ENCODE data around the gene DDX47. TPM values are rescaled to one million over a fixed set of nuclear protein-coding genes. Genes with fewer than 3 reads are reported as not detected.
A peak's percentile ranks its signal among the peaks of the same experiment; 100 is the strongest.

DDX47 gene
- total RNA-seq, 1 donor from 2014 or later: 42.0 TPM

DNA sequence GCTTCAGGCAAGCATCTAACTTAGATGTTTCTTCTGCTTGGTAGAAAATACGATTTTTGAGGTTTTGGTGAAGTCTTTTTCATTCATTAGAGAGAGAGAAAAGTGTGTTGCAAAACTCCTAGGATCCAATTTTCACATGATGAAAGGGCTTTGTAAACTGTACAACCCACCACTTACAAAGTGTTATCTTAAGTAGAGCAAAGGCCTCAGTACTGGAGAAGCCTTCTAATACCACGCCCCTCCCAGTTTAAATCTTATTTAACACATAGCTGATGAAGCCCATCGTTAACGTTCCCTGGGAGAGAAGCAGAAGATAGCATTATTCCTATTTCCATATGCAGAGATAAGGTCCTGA, 26.8 kb upstream of the DDX47 start:
- intact Hi-C loops (cut with DNase I): no loop called here
- TF ChIP-seq POLR2AphosphoS5 (IDR thresholded peaks at IDR 0.05; ENCODE audit: insufficient read depth in 1 of 2, low read depth in 1 of 2) (no peak), POLR2A (IDR thresholded peaks at IDR 0.05) (no peak), CTCF (IDR thresholded peaks at IDR 0.05) (no peak)
- peak overlapping the region; percentile 97 for H3K27ac ChIP-seq

GRCh38 chr12:12786706-12787601, 26.2 kb upstream of the DDX47 start:
- Histone ChIP-seq H3K36me3 (no peaks in the 10 kb centered on the region), H3K9me3 (no peaks in the 10 kb centered on the region), H3K4me1 (peaks cover 25% of the 10 kb centered on the region), H3K27ac (peak overlapping the region; percentile 97), H3K27me3 (no peaks in the 10 kb centered on the region), H3K4me3 (peak overlapping the region; percentile 68 to 72)
- DNase-seq (ENCODE audit: extremely low spot score in 2 of 2): peak in 1 of 2 donors; percentile 90
- TF ChIP-seq CTCF (IDR thresholded peaks at IDR 0.05) (peak in 2 of 3 experiments; percentile 21 to 29), POLR2A (IDR thresholded peaks at IDR 0.05) (peak in 1 of 2 donors; percentile 62), POLR2AphosphoS5 (IDR thresholded peaks at IDR 0.05; ENCODE audit: insufficient read depth in 1 of 2, low read depth in 1 of 2) (peak; percentile 46 to 92)
- intact Hi-C loops (cut with DNase I): no loop called here

More for the DNA sequence above, 26.8 kb upstream of the DDX47 start:
- H3K36me3 ChIP-seq: no peaks in the 10 kb centered on the region
- H3K4me1 ChIP-seq: peaks cover 21% of the 10 kb centered on the region
- H3K4me3 ChIP-seq: peak overlapping the region; percentile 68 to 72
- DNase-seq (ENCODE audit: extremely low spot score in 2 of 2): no peak
- H3K9me3 ChIP-seq: no peaks in the 10 kb centered on the region
- H3K27me3 ChIP-seq: no peaks in the 10 kb centered on the region

DNA sequence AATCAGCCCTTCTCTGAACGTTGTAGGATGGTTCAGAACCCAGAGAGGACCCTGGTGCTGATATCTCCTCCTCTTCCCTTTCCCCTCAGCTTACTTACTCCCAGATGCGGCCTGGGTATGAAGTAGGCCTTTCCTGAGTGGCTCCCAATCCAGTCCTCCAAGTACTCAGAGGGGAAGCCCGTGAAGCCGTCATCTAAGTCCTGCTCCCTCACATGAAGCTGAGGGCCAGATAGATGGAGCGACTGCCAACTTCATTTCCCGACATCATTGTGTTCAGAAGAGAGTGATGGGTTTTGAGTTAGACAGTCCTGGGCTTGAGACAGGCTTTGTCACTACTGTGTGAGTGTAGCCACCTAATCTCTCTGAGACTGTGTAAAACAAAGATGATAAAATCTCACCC, 25.0 kb upstream of the DDX47 start:
- TF ChIP-seq CTCF (IDR thresholded peaks at IDR 0.05) (no peak), POLR2A (IDR thresholded peaks at IDR 0.05) (no peak), POLR2AphosphoS5 (IDR thresholded peaks at IDR 0.05; ENCODE audit: insufficient read depth in 1 of 2, low read depth in 1 of 2) (no peak)
- H3K9me3 ChIP-seq: no peaks in the 10 kb centered on the region
- peak overlapping the region; percentile 97 for H3K27ac ChIP-seq
- peaks cover 32% of the 10 kb centered on the region for H3K4me1 ChIP-seq
- DNase-seq (ENCODE audit: extremely low spot score in 2 of 2): peak in 1 of 2 donors; percentile 84
- no peaks in the 10 kb centered on the region for H3K36me3 ChIP-seq
- peak overlapping the region; percentile 68 to 72 for H3K4me3 ChIP-seq
- intact Hi-C loops (cut with DNase I): loop anchor here (2.0 kb wide), 1 partner anchor 71 kb away; the partner anchor contains the start of gene CDKN1B
- no peaks in the 10 kb centered on the region for H3K27me3 ChIP-seq

DNA sequence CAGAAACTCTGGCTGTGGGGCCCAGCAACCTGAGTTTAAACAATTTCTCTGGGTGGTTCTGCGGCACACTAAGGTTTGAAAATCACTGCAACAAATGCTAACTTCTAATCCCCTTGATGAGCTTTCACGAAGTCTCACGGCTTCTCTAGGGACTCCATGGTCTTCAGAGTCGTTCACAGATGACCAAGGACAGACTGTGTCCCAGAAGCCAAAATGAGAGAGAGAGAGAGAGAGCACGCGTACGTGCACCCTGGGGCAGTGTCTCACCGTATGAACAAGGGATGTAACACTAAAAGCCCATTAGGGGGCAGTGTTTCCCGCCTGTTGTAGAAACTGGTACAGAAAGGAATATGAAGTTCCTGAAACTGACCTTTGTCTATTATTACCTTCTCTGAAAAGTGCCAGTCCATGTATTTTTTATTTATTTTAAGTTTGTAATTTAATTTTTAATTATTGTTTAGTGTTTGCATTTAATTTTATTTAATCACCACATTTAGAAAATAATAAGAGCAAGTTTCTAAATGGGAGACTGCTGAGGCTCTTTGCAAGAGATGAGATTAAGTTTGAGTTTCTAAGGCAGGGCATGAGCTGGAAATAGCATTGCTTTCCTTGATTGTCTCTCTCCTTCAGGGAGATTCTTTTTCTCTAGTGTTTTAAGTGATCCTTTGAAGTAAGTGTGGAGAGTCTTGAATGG, 24.3 kb upstream of the DDX47 start:
- intact Hi-C loops (cut with DNase I): loop anchor here (2.0 kb wide), 1 partner anchor 72 kb away; the partner anchor contains the start of gene CDKN1B
- peaks cover 32% of the 10 kb centered on the region for H3K4me1 ChIP-seq
- TF ChIP-seq CTCF (IDR thresholded peaks at IDR 0.05): peak in 2 of 3 experiments; percentile 70 to 84
- TF ChIP-seq POLR2AphosphoS5 (IDR thresholded peaks at IDR 0.05; ENCODE audit: insufficient read depth in 1 of 2, low read depth in 1 of 2): peak in 1 of 2 donors; percentile 75
- no peak for TF ChIP-seq POLR2A (IDR thresholded peaks at IDR 0.05)

More for the DNA sequence above, 24.3 kb upstream of the DDX47 start:
- H3K36me3 ChIP-seq: no peaks in the 10 kb centered on the region
- H3K4me3 ChIP-seq: peak overlapping the region in 1 of 2 donors; percentile 68
- H3K27me3 ChIP-seq: no peaks in the 10 kb centered on the region
- H3K27ac ChIP-seq: peak overlapping the region; percentile 97
- DNase-seq (ENCODE audit: extremely low spot score in 2 of 2): no peak
- no peaks in the 10 kb centered on the region for H3K9me3 ChIP-seq
